Activated CD4-positive, CD25-positive, alpha-beta regulatory T cell (primary cell): ENCODE measurements around the gene GNAL.
"Not testable (repeated sequence)": the region's sequence is repeated elsewhere in the genome, so short reads cannot be mapped to it uniquely, and the experiment has no call there.

Source experiments
- DNase-seq, 4 experiments: peaks; one replicate each; lab custom pipeline; 2025; lab: John Stamatoyannopoulos, UW

Gene GNAL

GRCh38 chr18:11669271-11669947 lies 19.7 kb upstream of the GNAL start:
- no peak for DNase-seq

- DNase-seq: no peak
Measured at GRCh38 chr18:11669948-11670275, 19.2 kb upstream of the GNAL start.

- no peak for DNase-seq
Measured at GRCh38 chr18:11671156-11671555, 17.9 kb upstream of the GNAL start.

GRCh38 chr18:11672198-11672597 lies 16.9 kb upstream of the GNAL start:
- no peak for DNase-seq

- no peak for DNase-seq
Measured at GRCh38 chr18:11672846-11673454, 16.1 kb upstream of the GNAL start.

- no peak for DNase-seq
Measured at GRCh38 chr18:11673560-11673959, 15.5 kb upstream of the GNAL start.

GRCh38 chr18:11674119-11674518 lies 14.9 kb upstream of the GNAL start:
- DNase-seq: no peak

- DNase-seq: no peak
Measured at GRCh38 chr18:11676386-11676785, 12.7 kb upstream of the GNAL start.

- DNase-seq: no peak
Measured at GRCh38 chr18:11676867-11677266, 12.2 kb upstream of the GNAL start.

GRCh38 chr18:11678211-11678610 lies 10.9 kb upstream of the GNAL start:
- DNase-seq: no peak

GRCh38 chr18:11689669-11690565 lies 853 bp downstream of the GNAL start:
- DNase-seq: no peak

- not testable (repeated sequence) for DNase-seq
Measured at GRCh38 chr18:11690660-11691059, 1.6 kb downstream of the GNAL start.

- DNase-seq: no peak
Measured at GRCh38 chr18:11695736-11696135, 6.7 kb downstream of the GNAL start.

GRCh38 chr18:11696451-11696850 lies 7.4 kb downstream of the GNAL start:
- no peak for DNase-seq

- no peak for DNase-seq
Measured at GRCh38 chr18:11700876-11701275, 11.8 kb downstream of the GNAL start.

- DNase-seq: no peak
Measured at GRCh38 chr18:11710578-11710977, 21.5 kb downstream of the GNAL start.

GRCh38 chr18:11713756-11714155 lies 24.7 kb downstream of the GNAL start:
- no peak for DNase-seq

GRCh38 chr18:11714244-11714918 lies 25.3 kb downstream of the GNAL start:
- no peak for DNase-seq

GRCh38 chr18:11716767-11717315 lies 27.8 kb downstream of the GNAL start:
- DNase-seq: not testable (repeated sequence)

GRCh38 chr18:11719050-11719449 lies 30.0 kb downstream of the GNAL start:
- no peak for DNase-seq

GRCh38 chr18:11719621-11720020 lies 30.6 kb downstream of the GNAL start:
- no peak for DNase-seq

- DNase-seq: no peak
Measured at GRCh38 chr18:11721720-11722119, 32.7 kb downstream of the GNAL start.
